Stimulated activated CD8-positive, alpha-beta memory T cell treated with anti-CD3 and anti-CD28 coated beads, Interleukin-12 subunit alpha, Interleukin-12 subunit beta, amount 100 ng/mL, for 24 hours (primary cell): ENCODE measurements around the gene GSTA3.
"Not testable (repeated sequence)": the region's sequence is repeated elsewhere in the genome, so short reads cannot be mapped to it uniquely, and the experiment has no call there.

Experiments
- DNase-seq: peaks from one replicate; pipeline ENCODE4 v3.0.0-alpha.2; 2020; ENCODE audit errors: extremely low read depth

GSTA3 gene

DNA sequence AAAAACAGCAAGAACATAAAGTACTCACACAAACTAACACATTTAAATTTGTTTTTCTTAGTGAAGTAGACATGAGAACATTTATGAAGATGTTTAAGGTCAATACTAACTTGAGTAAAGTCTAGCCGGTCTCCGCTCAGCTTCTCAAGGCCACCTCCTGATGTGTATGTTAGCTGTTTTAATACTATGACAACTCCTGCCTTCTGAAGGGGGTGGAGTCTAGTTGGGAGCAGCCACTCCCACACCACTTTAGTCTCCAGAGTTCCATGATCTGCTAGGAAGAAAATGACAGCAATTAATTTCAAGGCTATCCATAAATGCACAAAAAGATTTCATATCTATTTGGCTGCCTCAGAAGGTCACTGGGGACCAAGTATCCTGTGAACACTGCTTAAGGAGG lies at the start of gene GSTA3:
GSTA3 (minus strand) TSS at position 168 of the 400 bp plus-strand sequence. CDS start 3,864 bp downstream, outside the sequence.
- DNase-seq, result no peak

DNA sequence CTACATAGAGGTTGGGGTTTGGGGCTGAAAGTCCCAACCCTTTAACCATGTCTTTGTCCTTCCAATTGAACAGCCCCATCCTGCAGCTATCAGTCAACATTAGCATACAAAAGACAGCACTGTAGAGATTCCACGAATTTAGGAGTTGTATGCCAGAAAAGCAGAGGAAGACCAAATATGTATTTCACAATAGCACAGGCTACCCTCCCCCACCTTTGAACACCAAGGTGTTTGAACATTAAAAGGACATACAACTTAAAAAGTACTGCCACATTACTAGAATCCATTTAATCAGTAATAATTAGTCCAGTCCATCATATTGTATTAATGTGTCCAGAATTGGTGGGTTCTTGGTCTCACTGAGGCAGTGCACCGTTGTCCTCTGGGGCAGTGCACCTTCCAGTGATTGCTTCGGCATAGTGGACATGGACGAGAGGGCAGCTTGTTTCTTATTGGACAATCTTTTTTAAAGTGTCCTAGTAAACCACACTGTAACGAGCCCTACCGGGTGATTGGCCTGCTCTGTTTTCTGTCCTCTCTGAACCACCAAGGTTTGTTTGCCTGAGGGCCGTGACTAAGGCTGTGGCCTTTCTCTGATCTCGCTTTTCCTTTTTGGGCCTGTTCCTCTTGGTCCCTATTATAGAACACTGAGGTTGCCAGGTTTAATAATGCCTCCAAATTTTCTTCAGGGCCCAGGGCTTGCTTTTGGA lies 49.2 kb upstream of the GSTA3 start:
- DNase-seq, result no peak

DNA sequence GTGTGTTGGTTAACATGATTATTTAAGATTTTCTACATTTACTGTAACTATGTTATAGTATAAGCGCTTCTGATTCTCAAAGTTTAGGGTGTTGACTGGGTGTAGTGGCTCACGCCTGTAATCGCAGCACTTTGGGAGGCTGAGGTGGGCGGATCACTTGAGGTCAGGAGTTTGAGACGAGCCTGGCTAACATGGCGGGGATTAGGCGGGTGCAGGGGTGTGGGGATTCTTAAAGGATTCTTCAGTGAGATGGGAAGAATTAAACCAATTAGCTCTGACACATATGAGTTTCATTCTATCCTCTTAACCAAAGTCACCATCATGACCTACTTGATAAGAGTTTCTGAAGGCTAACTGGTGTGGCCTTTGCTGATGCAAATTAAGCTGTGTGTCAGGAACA lies 46.4 kb upstream of the GSTA3 start:
- DNase-seq, result no peak

DNA sequence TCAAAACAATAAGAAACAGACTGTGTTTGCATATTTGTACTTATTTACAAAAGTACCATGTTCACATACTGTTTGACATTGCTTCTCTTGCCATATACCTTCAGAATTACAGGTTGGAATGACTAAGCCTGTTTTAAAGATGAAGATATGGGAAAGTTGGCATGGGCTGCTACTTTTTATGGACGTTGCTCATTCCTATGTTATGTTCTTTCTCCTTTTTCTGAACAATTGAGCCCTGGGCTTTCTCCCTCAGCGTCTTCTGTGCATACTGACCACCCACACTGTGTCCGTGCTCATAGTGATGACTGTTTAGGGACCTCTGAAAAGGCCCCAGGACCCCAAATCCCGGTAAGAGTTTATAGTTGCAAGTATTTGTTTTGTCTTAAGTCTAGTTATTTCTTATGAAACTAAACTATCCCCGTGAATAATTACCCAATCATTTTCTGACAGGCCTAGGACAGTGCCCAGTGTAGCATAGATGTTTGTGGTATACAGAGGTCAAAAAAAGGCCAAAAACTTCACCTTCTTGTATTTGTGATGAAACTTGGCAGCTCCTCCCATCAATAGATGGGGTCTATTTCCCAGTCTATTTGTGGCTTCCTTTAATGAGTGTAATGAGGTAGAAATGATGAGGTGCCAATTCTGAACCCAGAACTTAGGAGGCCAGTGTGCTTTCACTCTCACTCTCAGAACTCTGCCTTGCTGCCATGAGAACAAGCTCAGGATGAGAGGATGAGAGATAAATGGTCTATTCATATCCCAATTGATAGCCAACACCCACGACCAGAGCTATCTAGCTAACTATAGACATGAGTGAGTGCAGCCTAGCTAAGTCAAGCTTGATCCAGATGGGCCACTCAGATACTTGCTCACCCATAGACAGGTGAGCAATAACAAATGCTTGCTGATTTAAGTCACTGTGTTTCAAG lies 44.7 kb upstream of the GSTA3 start:
- no peak for DNase-seq

DNA sequence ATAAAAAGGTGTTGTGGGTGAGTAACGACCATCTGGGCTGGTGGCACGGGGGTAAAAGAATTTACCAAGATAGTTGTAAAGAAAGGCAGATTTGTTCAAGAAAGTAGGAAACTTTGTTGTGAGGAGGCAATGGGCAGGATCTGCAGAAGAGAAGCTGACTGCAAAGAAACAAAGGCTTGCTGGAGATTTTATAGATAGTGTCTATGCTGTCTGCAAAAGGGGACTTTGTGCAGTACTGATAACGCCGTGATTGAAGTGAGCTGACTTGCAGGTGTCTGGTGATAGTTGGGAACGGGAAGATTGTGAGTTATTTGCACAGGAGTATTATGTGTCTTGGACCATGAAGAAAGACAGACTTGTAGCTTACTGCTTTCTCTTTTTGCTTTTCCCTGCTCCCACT lies 36.8 kb upstream of the GSTA3 start:
- DNase-seq, result no peak

DNA sequence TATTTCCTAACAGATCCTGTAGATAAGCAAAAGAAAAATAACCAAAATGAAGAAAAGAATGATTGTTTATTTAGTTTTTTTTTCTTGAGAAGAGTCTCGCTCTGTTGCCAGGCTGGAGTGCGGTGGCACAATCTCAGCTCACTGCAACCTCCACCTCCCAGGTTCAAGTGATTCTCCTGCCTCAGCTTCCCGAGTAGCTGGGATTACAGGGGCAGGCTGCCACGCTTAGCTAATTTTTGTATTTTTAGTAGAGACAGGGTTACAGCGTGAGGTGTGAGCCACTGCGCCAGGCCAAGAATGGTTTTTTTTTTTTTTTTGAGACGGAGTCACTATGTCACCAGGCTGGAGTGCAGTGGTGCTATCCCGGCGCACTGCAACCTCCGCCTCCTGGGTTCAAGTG lies 33.3 kb upstream of the GSTA3 start:
- not testable (repeated sequence) for DNase-seq

DNA sequence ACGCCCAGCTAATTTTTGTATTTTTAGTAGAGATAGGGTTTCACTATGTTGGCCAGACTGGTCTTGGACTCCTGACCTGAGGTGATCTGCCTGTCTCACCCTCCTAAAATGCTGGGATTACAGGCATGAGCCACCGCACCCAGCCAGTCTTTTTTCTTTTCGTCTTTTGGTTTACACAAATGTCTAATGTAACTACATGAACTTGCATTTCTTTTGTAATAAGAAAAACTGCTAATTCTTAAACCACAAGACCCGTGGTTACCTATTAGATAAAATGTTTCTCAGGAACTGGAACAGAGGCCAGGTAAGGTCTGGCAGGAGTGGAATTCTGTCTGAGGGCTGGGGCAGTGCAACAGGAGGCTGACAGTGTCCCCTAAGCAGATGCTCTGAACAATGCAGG lies 32.7 kb upstream of the GSTA3 start:
- DNase-seq, result no peak

DNA sequence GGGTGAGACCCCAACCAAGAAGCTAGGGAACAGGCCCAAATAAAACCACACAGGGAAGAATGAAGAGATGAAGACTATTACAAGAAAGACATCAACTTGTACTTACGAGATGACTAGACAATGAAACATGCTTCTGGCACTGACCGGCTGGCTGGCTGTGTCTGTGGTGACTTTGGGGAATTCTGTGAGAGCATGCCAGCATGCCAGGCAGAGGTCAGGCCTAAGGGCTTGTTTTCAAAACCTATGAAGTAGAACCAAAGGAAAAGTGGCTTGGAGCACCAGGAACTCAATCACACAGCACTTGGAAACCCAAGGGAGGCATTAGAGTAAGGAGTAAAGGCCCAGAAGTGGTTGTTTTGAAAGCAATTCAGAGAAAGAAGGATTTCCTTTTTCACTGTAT lies 28.4 kb upstream of the GSTA3 start:
- no peak for DNase-seq

DNA sequence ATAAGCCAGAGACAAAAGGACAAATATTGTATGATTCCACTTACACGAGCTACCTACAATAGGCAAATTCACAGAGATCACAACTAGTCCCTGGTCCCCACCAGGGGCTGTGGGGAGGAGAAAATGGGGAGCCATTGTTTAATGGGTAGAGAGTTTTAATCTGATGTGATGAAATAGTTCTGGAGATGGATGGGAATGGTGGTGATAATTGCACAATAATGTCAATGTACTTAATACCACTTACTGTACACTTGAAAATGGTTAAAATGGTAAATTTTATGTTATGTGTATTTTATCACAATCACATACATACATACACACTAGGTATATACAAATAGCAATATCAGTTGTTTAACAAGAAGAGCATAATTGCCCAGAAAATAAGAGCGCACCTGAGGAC lies 24.3 kb upstream of the GSTA3 start:
- DNase-seq, result no peak

DNA sequence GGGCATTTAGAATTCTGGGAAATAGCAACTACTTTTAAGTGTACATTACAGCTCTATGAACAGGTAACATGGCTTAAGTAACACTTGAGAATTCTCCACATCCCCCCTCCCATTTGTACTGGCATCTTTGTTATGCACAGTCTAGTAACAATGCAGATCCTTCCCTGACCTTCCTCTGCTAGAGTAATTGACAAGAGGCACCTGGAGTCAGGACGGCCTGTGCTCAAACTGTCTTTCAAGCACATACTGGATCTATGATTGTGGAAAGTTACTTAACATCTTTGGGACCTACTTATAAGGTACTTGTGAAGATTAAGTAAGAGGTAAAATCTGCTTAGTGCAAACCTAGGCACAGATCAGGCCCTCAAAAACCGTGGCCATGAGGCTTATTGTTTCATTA lies 21.9 kb upstream of the GSTA3 start:
- no peak for DNase-seq

DNA sequence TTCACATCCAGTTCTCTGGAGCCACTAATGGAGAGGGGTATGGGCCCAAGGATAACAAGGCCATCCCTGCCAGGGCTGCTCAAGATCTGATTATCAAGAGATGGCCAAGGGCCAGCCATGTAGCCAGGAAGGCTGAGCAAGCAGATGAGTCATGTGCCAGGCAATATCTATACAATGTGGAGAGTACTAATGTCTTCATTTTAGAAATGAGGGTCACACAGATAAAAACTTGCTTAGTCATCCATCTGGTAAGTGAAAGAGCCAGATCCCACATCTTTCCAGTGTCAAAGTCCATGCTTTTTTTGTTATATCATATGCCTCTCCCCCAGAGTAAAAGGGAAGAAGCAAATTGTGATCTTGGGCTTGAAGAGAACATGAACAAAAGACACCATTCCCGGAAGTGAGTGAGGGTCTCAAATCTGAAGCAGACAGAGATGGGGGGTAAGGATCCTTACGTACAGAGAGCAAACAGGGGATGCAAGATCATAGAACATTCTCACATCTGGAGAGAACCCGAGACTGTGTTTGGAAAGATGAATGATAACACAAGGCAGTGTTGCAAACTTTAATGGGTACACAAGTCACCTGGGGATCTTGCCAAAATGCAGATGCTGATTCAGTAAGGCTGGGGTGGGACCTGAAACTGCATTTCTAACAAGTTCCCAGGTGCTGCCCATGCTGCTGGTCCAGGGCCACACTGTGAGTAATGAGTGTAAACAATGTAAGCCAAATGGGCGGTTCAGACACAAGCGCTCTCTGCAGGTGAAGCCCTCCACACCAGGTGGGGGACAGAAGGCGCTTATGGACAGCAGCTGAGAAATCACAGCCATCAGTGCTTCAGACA lies 20.0 kb upstream of the GSTA3 start:
- no peak for DNase-seq

DNA sequence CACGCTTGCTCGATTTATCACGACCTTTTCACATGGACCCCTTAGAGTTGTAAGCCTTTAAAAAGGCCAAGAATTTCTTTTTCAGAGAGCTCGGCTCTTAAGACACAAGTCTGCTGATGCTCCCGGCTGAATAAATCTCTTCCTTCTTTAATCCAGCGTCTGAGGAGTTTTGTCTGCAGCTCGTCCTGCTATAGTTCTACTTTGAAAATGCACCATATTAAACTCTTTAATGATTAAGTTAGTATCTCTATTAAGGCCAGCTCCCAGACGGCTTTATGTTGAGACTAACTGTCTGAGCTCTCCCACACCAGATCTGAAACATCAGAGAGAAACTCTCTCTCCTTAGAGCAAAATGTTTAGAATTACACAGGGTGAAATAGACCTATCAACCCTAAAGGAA lies 18.0 kb upstream of the GSTA3 start:
- DNase-seq, result no peak

DNA sequence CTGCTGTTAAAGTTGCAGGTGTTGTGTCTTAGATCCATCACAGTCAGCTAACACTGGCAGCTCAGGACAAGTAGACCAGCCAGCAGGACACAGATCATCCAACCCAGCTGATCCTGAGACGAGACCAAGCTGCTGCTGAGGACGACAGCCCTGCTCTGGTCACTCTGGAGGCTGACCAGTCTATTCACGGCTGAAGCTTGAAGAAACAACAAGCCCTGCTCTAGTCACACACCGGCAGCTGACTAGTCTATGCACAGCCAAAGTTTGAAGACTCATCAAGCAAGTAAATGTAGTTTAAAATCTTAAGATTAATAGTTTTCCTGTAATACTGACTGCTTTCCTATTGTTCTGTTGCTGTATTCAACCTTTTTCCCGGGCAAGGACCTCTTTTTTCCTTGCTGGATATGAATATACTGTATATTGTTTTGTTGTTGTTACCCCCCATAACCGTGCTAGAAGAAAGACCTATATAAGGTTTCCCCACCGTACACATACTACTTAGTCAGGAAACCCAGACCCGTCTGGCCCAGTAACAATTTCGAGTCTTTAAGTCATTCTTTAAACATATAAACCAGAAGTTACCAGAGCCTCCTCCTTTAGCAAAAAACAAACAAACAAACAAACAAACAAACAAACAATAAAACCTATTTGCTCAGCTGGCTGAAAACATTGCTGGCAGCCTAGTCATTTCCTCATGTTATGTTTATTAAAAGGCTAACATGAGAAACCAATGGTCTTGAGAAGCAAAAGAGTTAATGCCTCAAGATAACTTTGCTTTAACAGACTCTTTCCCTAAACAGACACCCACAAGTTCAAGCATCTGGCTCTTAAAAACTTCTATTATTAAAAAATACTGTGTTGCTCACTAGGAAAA lies 16.7 kb upstream of the GSTA3 start:
- DNase-seq, result no peak

DNA sequence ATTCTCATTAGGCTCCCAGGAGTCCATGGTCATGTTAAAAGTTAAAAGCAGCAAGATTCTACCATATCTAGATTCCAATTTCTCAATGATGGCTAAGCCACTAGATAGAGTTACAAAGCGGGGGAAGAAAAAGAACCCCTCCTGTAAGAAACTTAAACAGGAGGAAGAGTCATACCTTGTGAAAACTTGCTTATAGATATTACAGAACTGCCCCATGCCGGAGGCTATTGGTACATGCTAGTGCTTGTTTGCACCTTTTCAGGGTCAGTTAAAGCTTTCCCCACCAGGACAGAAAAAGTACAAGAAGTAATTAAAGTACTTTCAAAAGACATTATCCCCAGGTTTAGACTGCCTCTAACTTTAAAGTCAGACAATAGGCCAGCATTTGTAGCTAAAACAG lies 15.5 kb upstream of the GSTA3 start:
- DNase-seq, result no peak

DNA sequence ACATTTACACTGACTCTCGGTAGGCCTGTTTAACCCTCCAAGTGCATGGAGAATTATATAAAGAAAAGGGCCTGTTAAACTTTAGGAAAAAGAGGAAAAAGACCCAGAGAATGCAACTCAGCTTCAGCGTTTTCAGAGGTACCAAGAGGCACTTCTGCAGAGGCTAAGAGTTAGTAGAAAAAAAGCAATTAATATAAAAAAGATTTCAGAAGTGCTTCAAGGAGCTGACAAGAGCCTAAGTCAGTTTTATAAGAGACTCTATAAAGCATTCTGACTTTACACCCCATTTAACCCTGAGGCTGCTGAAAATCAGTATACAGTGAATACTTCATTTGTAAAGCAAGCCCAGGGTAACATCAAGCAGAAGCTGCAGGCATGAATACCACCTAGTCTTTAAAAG lies 14.2 kb upstream of the GSTA3 start:
- not testable (repeated sequence) for DNase-seq

DNA sequence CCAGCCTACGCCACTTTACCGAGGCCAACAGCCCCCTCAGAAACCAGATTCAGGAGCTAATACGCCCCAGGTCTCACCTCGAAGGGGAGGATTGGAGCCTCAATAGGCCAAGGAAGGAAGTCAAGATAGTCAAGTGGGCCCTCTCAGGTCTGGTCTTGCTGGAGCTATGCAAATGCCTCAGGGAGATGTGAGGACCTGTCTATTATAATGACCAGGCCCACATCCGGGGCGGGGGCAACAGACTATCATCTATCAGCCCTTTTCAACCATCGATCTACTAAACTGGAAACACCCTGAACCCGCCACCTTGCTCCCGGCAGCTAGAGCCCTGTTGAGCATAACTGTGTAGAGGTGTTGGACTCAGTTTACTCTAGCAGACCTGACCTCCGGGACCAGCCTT lies 12.7 kb upstream of the GSTA3 start:
- DNase-seq, result no peak

DNA sequence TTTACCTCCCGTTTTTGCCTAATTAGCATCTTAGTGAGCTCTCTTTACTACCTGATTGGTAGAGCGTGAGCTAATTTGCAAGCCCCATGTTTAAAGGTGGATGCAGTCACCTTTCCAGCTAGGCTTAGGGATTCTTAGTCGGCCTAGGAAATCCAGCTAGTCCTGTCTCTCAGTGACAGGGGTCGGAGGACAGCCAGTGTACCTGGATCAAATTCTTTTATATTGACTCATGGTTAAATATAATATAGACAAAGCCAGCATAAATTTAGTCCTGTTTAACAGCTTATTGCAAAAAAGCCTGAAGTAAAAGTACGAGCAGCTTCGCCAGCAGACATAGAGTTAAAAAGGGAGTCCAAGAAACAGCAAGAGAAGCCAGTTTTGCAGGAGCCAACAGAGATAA lies 12.2 kb upstream of the GSTA3 start:
- no peak for DNase-seq

DNA sequence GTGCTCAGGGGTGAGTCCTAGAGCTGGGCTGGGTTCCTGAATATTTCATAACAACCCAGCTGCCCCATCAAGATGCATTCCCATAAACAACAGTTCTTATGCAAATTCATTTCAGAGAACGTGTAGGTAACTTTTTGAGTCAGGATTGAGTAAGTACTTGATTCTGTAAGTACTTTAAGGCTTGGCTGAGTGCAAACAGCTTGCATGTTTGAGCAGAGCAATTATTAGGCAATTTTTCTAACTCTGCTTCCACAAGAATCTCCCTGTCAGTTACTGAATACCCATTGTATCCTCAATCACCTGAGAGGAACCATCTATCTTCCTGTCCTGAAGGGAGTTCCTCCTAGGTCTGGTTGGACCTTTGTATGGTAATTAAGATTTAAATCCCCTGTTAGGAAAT lies 10.0 kb upstream of the GSTA3 start:
- DNase-seq, result not testable (repeated sequence)

DNA sequence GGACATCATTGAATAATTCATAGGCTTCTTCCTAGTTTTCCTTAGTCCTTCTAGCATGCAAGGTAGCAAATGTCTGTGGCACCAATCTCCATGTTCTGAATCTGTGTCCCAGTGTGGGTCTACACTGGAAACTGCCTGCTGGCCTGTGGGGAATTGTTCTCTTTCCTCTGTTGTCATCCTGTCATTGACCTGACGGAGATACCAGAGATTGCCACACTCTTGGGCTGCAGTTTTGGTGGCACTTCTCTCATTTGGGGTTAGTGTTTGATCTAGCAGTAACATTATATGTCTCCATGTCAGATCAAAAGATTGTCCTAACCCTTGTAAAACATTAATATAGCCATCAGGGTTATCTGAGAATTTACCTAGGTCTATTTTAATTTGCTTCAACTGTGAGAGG lies 9.3 kb upstream of the GSTA3 start:
- DNase-seq, result not testable (repeated sequence)

DNA sequence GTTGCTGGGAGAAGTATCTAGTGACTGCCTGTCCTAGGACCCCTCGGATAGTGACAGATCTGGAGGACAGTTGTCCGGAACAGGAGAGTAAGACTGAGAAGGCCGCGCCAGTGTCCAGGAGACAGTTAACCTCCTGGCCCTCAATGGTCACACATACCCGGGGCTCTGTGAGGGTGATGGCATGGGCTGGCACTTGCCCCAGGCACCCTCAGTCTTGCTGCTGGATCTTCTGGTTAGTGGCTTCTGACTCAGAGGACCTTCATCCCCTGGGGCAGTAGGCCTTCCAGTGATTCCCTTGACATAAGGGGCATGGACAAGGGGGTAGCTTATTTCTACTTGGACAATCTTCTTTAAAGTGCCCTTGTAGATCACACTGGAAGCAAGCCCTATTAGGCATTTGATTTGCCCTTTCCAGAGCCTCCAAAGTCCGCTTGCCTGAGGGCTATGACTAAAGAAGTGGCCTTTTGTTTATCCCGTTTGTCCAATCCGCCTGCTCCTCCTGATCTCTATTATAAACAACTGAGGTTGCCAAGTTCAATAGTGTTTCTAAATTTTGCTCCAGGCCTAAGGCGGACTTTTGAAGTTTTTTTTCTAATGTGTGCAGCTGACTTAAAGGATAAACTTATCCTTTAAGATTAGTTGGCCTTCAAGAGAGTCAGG lies 8.7 kb upstream of the GSTA3 start:
- DNase-seq, result not testable (repeated sequence)

DNA sequence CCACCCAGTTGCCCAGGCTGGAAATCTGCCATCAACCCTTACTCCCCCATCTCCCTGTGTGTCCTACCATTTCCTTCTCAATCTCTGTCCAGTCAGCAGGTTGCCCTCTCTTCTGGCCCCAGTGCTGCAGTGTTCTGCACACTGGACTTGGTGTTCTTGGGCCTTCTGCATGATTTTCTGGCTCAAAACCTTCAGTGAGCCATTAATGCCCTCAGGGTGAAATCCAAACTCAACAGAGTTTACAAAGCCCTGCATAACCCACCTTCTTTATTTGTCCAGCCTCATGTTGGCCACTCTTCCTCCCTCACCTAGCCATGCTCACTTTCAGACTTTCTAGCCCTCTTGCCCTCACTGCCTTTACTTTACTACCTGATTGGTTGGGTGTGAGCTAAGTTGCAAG lies 5.0 kb upstream of the GSTA3 start:
- no peak for DNase-seq
